Measurements from ENCODE around the gene EML1. TPM values are rescaled to one million over a fixed set of nuclear protein-coding genes. Genes with fewer than 3 reads are reported as not detected.

The EML1 gene
- total RNA-seq, 4 donors from 2014 or later, result 92.3 to 131 (median 119) TPM

- intact Hi-C loops (cut with DNase I), result no loop called here
These were observed 36.2 kb downstream of the EML1 start for GRCh38 chr14:99829450-99829849.

GRCh38 chr14:99831303-99831702, 38.1 kb downstream of the EML1 start:
- WGBS, result 83% methylated on average over 5 of the region's 5 CpGs
- no peak overlapping the region for H3K4me3 ChIP-seq
- intact Hi-C loops (cut with DNase I), result no loop called here
- no peaks in the 10 kb centered on the region for H3K36me3 ChIP-seq
- TF ChIP-seq, protein P1, sequence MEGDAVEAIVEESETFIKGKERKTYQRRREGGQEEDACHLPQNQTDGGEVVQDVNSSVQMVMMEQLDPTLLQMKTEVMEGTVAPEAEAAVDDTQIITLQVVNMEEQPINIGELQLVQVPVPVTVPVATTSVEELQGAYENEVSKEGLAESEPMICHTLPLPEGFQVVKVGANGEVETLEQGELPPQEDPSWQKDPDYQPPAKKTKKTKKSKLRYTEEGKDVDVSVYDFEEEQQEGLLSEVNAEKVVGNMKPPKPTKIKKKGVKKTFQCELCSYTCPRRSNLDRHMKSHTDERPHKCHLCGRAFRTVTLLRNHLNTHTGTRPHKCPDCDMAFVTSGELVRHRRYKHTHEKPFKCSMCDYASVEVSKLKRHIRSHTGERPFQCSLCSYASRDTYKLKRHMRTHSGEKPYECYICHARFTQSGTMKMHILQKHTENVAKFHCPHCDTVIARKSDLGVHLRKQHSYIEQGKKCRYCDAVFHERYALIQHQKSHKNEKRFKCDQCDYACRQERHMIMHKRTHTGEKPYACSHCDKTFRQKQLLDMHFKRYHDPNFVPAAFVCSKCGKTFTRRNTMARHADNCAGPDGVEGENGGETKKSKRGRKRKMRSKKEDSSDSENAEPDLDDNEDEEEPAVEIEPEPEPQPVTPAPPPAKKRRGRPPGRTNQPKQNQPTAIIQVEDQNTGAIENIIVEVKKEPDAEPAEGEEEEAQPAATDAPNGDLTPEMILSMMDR (IDR thresholded peaks at IDR 0.05), result no peak
- no peak for TF ChIP-seq EP300 (IDR thresholded peaks at IDR 0.05)
- DNase-seq (ENCODE audit: extremely low spot score), result no peak
- no peaks in the 10 kb centered on the region for H3K9me3 ChIP-seq
- H3K27me3 ChIP-seq, result no peaks in the 10 kb centered on the region
- H3K27ac ChIP-seq (replicated peaks in 1 of 4), result no peak overlapping the region
- H3K4me1 ChIP-seq, result no peaks in the 10 kb centered on the region

More at GRCh38 chr14:99829450-99829849, 36.2 kb downstream of the EML1 start:
- no peaks in the 10 kb centered on the region for H3K9me3 ChIP-seq
- H3K27ac ChIP-seq (replicated peaks in 1 of 4), result no peak overlapping the region
- DNase-seq (ENCODE audit: extremely low spot score), result no peak
- WGBS, result 100% methylated on average over 1 of the region's 2 CpGs
- H3K4me1 ChIP-seq, result no peaks in the 10 kb centered on the region
- H3K4me3 ChIP-seq, result no peak overlapping the region
- H3K27me3 ChIP-seq, result no peaks in the 10 kb centered on the region
- no peaks in the 10 kb centered on the region for H3K36me3 ChIP-seq
- TF ChIP-seq EP300 (IDR thresholded peaks at IDR 0.05) (no peak), POLR2AphosphoS5 (IDR thresholded peaks at IDR 0.05) (no peak)
- TF ChIP-seq, protein P1 (IDR thresholded peaks at IDR 0.05), result no peak

DNA sequence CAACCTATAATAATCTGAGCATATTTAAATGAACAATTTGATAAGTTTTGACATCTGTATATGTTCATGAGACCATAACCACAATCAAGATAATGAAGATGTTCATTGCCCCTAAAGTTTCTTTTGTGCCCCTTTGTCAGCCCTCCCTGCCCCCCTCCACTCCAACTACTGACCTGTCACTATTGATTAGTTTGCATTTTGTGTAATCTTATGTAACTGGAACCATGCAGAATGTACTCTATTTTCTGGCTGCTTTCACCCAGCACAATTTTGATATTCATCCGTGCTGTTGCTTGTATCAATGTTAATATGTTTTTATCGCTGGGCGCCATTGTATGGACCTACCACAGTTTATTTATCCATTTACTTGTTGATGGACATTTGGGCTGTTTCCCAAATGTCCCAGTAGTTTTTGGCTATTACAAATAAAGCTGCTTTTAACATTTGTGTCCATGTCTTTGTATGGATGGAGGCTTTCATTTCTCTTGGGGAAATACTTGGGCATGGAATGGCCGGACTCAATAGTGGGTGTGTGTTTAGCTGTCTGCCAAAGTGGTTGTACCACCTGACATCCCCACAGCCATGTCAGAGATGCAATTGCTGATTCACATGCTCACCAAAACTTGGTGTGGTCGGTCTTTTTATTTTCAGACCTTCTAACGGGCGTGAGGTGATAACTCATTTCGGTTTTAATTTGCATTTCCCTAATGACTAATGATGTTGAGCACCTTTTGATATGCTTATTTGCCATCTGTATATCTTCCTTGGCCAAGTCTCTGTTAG, 38.9 kb downstream of the EML1 start:
- Histone ChIP-seq H3K4me3 (no peak overlapping the region), H3K36me3 (no peaks in the 10 kb centered on the region), H3K27me3 (no peaks in the 10 kb centered on the region), H3K4me1 (peaks cover 0 to 7% (median 0%) of the 10 kb centered on the region in 4 donors), H3K27ac (replicated peaks in 1 of 4) (no peak overlapping the region), H3K9me3 (no peaks in the 10 kb centered on the region)
- TF ChIP-seq POLR2AphosphoS5 (IDR thresholded peaks at IDR 0.05) (no peak), POLR2A (IDR thresholded peaks at IDR 0.05; ENCODE audit: low read depth) (no peak), EP300 (IDR thresholded peaks at IDR 0.05) (no peak)
- TF ChIP-seq, protein P1 (IDR thresholded peaks at IDR 0.05), result no peak
- intact Hi-C loops (cut with DNase I), result no loop called here
- 89% methylated on average over 8 of the region's 8 CpGs for WGBS
- DNase-seq (ENCODE audit: extremely low spot score), result peak; percentile 39

- no peaks in the 10 kb centered on the region for H3K9me3 ChIP-seq
- TF ChIP-seq, protein P1 (IDR thresholded peaks at IDR 0.05), result no peak
- TF ChIP-seq POLR2AphosphoS5 (IDR thresholded peaks at IDR 0.05) (no peak), POLR2A (IDR thresholded peaks at IDR 0.05; ENCODE audit: low read depth) (no peak), EP300 (IDR thresholded peaks at IDR 0.05) (no peak)
- H3K4me1 ChIP-seq, result peaks cover 16 to 54% (median 25%) of the 10 kb centered on the region in 4 donors
- DNase-seq (ENCODE audit: extremely low spot score), result peak; percentile 7
- no peak overlapping the region for H3K4me3 ChIP-seq
- intact Hi-C loops (cut with DNase I), result no loop called here
- H3K27me3 ChIP-seq, result no peaks in the 10 kb centered on the region
- WGBS, result 87% methylated on average over 2 of the region's 2 CpGs
- H3K36me3 ChIP-seq, result no peaks in the 10 kb centered on the region
- H3K27ac ChIP-seq (replicated peaks in 1 of 4), result no peak overlapping the region
These were observed 44.6 kb downstream of the EML1 start for GRCh38 chr14:99837822-99838221.

Data from esophagus muscularis mucosa (tissue), 4 donors.